ENCODE results near the gene FHIT.

DNA sequence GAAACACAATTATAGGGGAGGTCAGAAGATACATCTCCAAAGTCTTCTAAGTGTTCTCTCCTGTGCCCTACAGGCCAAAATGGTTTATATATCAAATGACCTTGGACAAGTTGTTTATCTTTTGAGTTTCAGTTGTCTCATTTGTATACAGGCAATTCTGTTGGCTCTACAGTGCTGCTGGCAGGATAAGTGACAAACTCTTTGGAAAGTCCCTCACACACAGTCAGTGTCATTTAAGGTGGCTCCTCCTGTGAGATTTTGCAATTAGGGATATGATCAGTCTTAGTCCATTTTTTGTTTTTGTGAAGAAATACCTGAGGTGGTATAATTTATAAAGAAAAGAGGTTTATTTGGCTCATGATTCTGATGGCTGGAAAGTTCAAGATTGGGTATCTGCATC lies 1165.6 kb downstream of the FHIT start:
- TF ChIP-seq, protein P1, sequence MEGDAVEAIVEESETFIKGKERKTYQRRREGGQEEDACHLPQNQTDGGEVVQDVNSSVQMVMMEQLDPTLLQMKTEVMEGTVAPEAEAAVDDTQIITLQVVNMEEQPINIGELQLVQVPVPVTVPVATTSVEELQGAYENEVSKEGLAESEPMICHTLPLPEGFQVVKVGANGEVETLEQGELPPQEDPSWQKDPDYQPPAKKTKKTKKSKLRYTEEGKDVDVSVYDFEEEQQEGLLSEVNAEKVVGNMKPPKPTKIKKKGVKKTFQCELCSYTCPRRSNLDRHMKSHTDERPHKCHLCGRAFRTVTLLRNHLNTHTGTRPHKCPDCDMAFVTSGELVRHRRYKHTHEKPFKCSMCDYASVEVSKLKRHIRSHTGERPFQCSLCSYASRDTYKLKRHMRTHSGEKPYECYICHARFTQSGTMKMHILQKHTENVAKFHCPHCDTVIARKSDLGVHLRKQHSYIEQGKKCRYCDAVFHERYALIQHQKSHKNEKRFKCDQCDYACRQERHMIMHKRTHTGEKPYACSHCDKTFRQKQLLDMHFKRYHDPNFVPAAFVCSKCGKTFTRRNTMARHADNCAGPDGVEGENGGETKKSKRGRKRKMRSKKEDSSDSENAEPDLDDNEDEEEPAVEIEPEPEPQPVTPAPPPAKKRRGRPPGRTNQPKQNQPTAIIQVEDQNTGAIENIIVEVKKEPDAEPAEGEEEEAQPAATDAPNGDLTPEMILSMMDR (IDR thresholded peaks at IDR 0.05): no peak
- no peak for TF ChIP-seq POLR2A (IDR thresholded peaks at IDR 0.05)
